ENCODE measurements around the gene FAM228B.

FAM228B gene

DNA sequence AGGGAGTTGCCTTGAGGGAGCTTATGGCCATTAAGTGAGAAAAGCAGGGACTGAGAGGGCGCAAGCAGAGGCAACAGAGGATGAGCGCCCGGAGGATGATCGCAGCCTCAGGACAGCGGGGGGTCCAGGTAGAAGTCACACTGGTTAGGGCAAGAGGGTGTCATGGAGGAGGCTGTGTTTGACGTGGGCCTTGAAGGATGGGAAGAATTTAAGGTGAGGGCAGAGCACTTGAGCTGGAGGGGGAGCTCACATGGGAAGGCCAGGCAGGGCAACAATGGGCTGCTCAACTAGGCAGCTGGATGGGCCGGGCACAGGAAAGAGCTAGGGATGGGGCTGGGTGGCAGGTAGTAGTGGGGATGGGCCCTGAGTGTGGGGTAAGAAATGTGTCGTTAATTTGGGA lies 83.4 kb downstream of the FAM228B start:
- no peak for DNase-seq

- no peak for DNase-seq
These were observed 84.1 kb downstream of the FAM228B start for GRCh38 chr2:24207359-24207758.

DNA sequence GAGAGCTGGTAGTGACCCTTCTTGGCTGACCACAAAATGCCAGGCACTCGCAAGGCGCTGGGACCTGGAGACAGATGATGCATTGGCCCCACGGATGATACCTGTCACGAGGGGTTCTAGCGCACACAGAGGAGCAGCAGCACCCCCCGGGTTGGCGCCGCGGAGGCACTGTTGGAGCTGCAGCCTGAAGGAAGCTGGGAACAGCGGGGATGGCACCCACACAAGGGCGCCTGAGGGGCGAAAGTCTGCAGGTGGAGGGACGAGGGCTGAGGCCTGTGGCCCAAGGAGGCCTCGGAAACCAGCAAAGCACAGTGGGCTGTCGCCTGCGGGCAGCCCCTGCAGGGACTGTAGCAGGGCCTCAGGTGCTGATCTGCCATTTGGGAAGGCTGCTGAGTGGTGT lies 85.2 kb downstream of the FAM228B start:
- DNase-seq, result no peak

GRCh38 chr2:24209389-24210105 lies 86.3 kb downstream of the FAM228B start:
- no peak for DNase-seq

- DNase-seq, result no peak
These were observed 86.8 kb downstream of the FAM228B start for GRCh38 chr2:24210106-24210455.

GRCh38 chr2:24210723-24211122 lies 87.5 kb downstream of the FAM228B start:
- no peak for DNase-seq

GRCh38 chr2:24211408-24211807 lies 88.1 kb downstream of the FAM228B start:
- DNase-seq, result no peak

GRCh38 chr2:24214880-24215279 lies 91.6 kb downstream of the FAM228B start:
- no peak for DNase-seq
